ENCODE results near the gene TRAK1. TPM values are rescaled to one million over a fixed set of nuclear protein-coding genes. Genes with fewer than 3 reads are reported as not detected.

TRAK1 gene
- total RNA-seq, 4 donors from 2014 or later = 25.9 to 41.6 (median 29.6) TPM

GRCh38 chr3:42179110-42179725, 88.1 kb downstream of the TRAK1 start:
- TF ChIP-seq CTCF (IDR thresholded peaks at IDR 0.05; ENCODE audit: low read depth) = no peak

- TF ChIP-seq CTCF (IDR thresholded peaks at IDR 0.05; ENCODE audit: low read depth) = no peak
These were observed 89.7 kb downstream of the TRAK1 start for GRCh38 chr3:42180901-42181300.

GRCh38 chr3:42182555-42182954, 91.4 kb downstream of the TRAK1 start:
- no peak for TF ChIP-seq CTCF (IDR thresholded peaks at IDR 0.05; ENCODE audit: low read depth)

GRCh38 chr3:42183991-42184632, 93.0 kb downstream of the TRAK1 start:
- TF ChIP-seq CTCF (IDR thresholded peaks at IDR 0.05; ENCODE audit: low read depth) = no peak

GRCh38 chr3:42184651-42185443, 93.7 kb downstream of the TRAK1 start:
- no peak for TF ChIP-seq CTCF (IDR thresholded peaks at IDR 0.05; ENCODE audit: low read depth)

- TF ChIP-seq CTCF (IDR thresholded peaks at IDR 0.05; ENCODE audit: low read depth) = no peak
These were observed 96.8 kb downstream of the TRAK1 start for GRCh38 chr3:42187936-42188335.

GRCh38 chr3:42188376-42188775, 97.2 kb downstream of the TRAK1 start:
- TF ChIP-seq CTCF (IDR thresholded peaks at IDR 0.05; ENCODE audit: low read depth) = no peak
